ENCODE data around the gene KRTAP4-7. TPM values are rescaled to one million over a fixed set of nuclear protein-coding genes. Genes with fewer than 3 reads are reported as not detected.
A peak's percentile ranks its signal among the peaks of the same experiment; 100 is the strongest.
"Not testable (repeated sequence)": the region's sequence is repeated elsewhere in the genome, so short reads cannot be mapped to it uniquely, and the experiment has no call there.

KRTAP4-7 gene
- not detected in 2 replicates for total RNA-seq (2012; rRNA removed)
- 0.11 TPM in 1 of 2 replicates, not detected in the other for polyA plus RNA-seq (2012; rRNA removed)
- polyA plus RNA-seq (2012; cell fraction: cytosol; rRNA removed) = not detected in 2 replicates
- 0.54 TPM in 1 of 2 replicates, not detected in the other for polyA plus RNA-seq (2012; cell fraction: nucleus; rRNA removed; ENCODE audit: low replicate concordance)
- Bru-seq, nascent RNA = not detected
- BruChase-seq, experiment 1, labeled RNA remaining after a 6-hour chase = not detected
- not detected for BruChase-seq, experiment 2, labeled RNA remaining after a 2-hour chase
- long read RNA-seq = 0 reads

DNA sequence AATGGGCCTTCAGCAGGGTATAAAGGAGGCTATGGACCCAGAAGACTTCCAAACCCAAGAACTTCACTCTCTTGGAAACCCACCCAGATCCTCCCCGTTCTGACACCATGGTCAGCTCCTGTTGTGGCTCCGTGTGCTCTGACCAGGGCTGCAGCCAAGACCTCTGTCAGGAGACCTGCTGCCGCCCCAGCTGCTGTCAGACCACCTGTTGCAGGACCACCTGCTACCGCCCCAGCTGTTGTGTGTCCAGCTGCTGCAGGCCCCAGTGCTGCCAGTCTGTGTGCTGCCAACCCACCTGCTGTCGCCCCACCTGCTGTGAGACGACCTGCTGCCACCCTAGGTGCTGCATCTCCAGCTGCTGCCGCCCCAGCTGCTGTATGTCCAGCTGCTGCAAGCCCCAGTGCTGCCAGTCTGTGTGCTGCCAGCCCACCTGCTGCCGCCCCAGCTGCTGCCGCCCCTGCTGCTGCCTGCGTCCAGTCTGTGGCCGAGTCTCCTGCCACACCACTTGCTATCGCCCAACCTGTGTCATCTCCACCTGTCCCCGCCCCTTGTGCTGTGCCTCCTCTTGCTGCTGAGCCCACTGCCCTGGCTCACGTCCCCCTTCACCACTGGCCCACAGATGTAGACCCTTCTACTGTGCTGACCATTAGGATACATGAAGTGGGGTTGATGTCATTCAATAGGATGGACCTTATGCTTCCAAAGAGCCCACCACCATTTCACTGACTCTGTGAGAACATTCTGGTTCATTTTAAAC, at the start of gene KRTAP4-7:
TSS of gene KRTAP4-7 (plus strand) at position 51 of the 757 bp plus-strand sequence. CDS start at position 108, 57 bp downstream.
- H3K9ac ChIP-seq (ENCODE audit: low read depth, low read length); H2AK9ac ChIP-seq (replicated peaks; ENCODE audit: low read depth, low read length, poor library complexity); H3K4me1 ChIP-seq (ENCODE audit: control insufficient read depth, insufficient read depth, low read length); BruUV-seq (replicated peaks); ATAC-seq (ENCODE audit: low read depth); H3K36me3 ChIP-seq (ENCODE audit: control insufficient read depth, insufficient read depth, low read length); in situ Hi-C loops (cut with MboI; ENCODE audit: low sequenced_read_pairs); H3K27ac ChIP-seq (ENCODE audit: insufficient read depth, low read length); H2AFZ ChIP-seq (replicated peaks; ENCODE audit: low read length, poor library complexity); dilution Hi-C loops (cut with HindIII; ENCODE audit: low sequenced_read_pairs, unreplicated experiment); H3K27me3 ChIP-seq (ENCODE audit: control insufficient read depth, insufficient read depth, low read length); H3K4me3 ChIP-seq (ENCODE audit: insufficient read depth, low read depth, low read length); DNase-seq; POLR2A ChIA-PET (ENCODE audit: unreplicated experiment); H3K79me1 ChIP-seq (ENCODE audit: low read depth in 1 of 2, low read length in 2 of 2); H3K9me1 ChIP-seq (ENCODE audit: insufficient read depth, low read length); H3K9me3 ChIP-seq (ENCODE audit: control insufficient read depth, insufficient read depth, low read length); intact Hi-C loops (cut with micrococcal nuclease); H4K20me1 ChIP-seq (ENCODE audit: insufficient read depth, low read length): not testable (repeated sequence)
- Histone ChIP-seq H2BK20ac (ENCODE audit: low read depth, low read length) (peak within 1 kb of the TSS; percentile 85), H2BK120ac (ENCODE audit: low read depth, low read length) (peak within 1 kb of the TSS; percentile 93), H3K4me2 (ENCODE audit: low read depth, low read length) (peak within 1 kb of the TSS; percentile 59; the same call in 1 of the 2 replicates), H4K91ac (ENCODE audit: insufficient read depth, low read depth, low read length) (peak within 1 kb of the TSS; percentile 89), H4K5ac (ENCODE audit: low read depth, low read length) (peak within 1 kb of the TSS; percentile 42; the same call in 1 of the 2 replicates), H3K4ac (ENCODE audit: low read depth, low read length) (peak within 1 kb of the TSS; percentile 88), H2BK5ac (ENCODE audit: low read depth, low read length, poor library complexity, severe bottlenecking) (peak within 1 kb of the TSS; percentile 95), H3K56ac (ENCODE audit: extremely low read depth, insufficient read depth, low read length) (peak within 1 kb of the TSS; percentile 11; the same call in 1 of the 2 replicates), H3K23ac (ENCODE audit: low read depth, low read length) (peak within 1 kb of the TSS; percentile 45; the same call in 1 of the 2 replicates), H2BK15ac (ENCODE audit: low read depth, low read length) (peak within 1 kb of the TSS; percentile 90; the same call in 2 of the 3 replicates), H4K8ac (ENCODE audit: low read depth in 2 of 2, low read length in 2 of 2) (peak within 1 kb of the TSS; percentile 74 to 79), H3K18ac (ENCODE audit: low read depth, low read length) (peak within 1 kb of the TSS; percentile 69; the same call in 1 of the 2 replicates), H3K14ac (replicated peaks; ENCODE audit: low read depth, low read length) (peak within 1 kb of the TSS; percentile 72), H2AK5ac (ENCODE audit: low read depth, low read length) (peak within 1 kb of the TSS; percentile 96)
- WGBS, 2 experiments (ENCODE audit: extremely low coverage in 2 of 2, insufficient read length in 1 of 2) = 60% methylated on average over 1 of the region's 14 CpGs; no CpG with 5 or more reads in 1 of the 2 experiments
- CTCF ChIA-PET = interaction anchor here (0.6 kb wide), 1 partner anchor 10 kb away, joined by 4 read pairs; no protein-coding TSS in a partner anchor

DNA sequence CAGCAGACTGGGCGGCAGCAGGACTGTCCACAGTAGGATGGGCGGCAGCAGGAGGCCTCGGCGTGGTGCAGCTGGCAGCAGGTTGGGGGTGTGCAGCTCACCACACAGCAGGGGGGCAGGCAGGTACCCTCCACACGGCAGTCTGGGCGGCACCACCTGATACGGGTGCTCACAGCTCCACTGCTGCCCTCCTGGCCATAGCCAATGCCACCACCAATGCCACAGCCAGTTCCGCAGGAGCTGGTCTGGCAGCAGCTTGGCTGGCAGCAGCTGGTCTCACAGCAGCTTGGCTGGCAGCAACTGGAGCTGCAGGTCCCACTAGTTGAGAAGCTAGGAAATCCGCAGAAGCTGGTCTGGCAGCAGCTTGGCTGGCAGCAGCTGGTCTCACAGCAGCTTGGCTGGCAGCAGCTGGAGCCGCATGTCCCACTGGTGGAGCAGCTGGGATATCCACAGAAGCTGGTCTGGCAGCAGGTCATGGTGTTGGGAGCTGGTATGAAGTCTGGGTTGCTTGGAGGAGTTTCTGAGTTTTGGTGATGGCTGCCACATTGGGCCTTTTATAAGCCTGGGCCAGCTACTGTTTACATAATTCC, 49.5 kb upstream of the KRTAP4-7 start, which contains the start of gene KRTAP1-3:
TSS of gene KRTAP1-3 (minus strand) at position 529 of the 590 bp plus-strand sequence. CDS start at position 476, 53 bp downstream.
- CTCF ChIA-PET; H4K91ac ChIP-seq (ENCODE audit: insufficient read depth, low read depth, low read length); H3K79me1 ChIP-seq (ENCODE audit: low read depth in 1 of 2, low read length in 2 of 2); H3K56ac ChIP-seq (ENCODE audit: extremely low read depth, insufficient read depth, low read length); in situ Hi-C loops (cut with MboI; ENCODE audit: low sequenced_read_pairs); H4K5ac ChIP-seq (ENCODE audit: low read depth, low read length); H2AK5ac ChIP-seq (ENCODE audit: low read depth, low read length); H4K8ac ChIP-seq (ENCODE audit: low read depth in 2 of 2, low read length in 2 of 2); H3K4me3 ChIP-seq (ENCODE audit: insufficient read depth, low read depth, low read length); ATAC-seq (ENCODE audit: low read depth); H3K4ac ChIP-seq (ENCODE audit: low read depth, low read length); BruUV-seq (replicated peaks); POLR2A ChIA-PET (ENCODE audit: unreplicated experiment); H3K4me1 ChIP-seq (ENCODE audit: control insufficient read depth, insufficient read depth, low read length); H2BK5ac ChIP-seq (ENCODE audit: low read depth, low read length, poor library complexity, severe bottlenecking); H3K9me1 ChIP-seq (ENCODE audit: insufficient read depth, low read length); H3K4me2 ChIP-seq (ENCODE audit: low read depth, low read length); intact Hi-C loops (cut with micrococcal nuclease); H2AK9ac ChIP-seq (replicated peaks; ENCODE audit: low read depth, low read length, poor library complexity); H4K20me1 ChIP-seq (ENCODE audit: insufficient read depth, low read length); H3K36me3 ChIP-seq (ENCODE audit: control insufficient read depth, insufficient read depth, low read length); H3K27ac ChIP-seq (ENCODE audit: insufficient read depth, low read length); H3K14ac ChIP-seq (replicated peaks; ENCODE audit: low read depth, low read length); DNase-seq; H2BK20ac ChIP-seq (ENCODE audit: low read depth, low read length); H3K18ac ChIP-seq (ENCODE audit: low read depth, low read length); H3K23ac ChIP-seq (ENCODE audit: low read depth, low read length); H3K9me3 ChIP-seq (ENCODE audit: control insufficient read depth, insufficient read depth, low read length); H2BK120ac ChIP-seq (ENCODE audit: low read depth, low read length); H2AFZ ChIP-seq (replicated peaks; ENCODE audit: low read length, poor library complexity); dilution Hi-C loops (cut with HindIII; ENCODE audit: low sequenced_read_pairs, unreplicated experiment); H3K27me3 ChIP-seq (ENCODE audit: control insufficient read depth, insufficient read depth, low read length); H3K9ac ChIP-seq (ENCODE audit: low read depth, low read length): not testable (repeated sequence)
- 71% methylated on average over 1 of the region's 10 CpGs; no CpG with 5 or more reads in 1 of the 2 experiments for WGBS, 2 experiments (ENCODE audit: extremely low coverage in 2 of 2, insufficient read length in 1 of 2)
- H2BK15ac ChIP-seq (ENCODE audit: low read depth, low read length) = 0 out of 3 replicates have a peak within 1 kb of the TSS, but pooled peaks have one; percentile 20
